Activated B cell treated with CpG ODN at 0.5 μM for 24 hours (primary cell): ENCODE data around the gene TOMT. TPM values are rescaled to one million over a fixed set of nuclear protein-coding genes. Genes with fewer than 3 reads are reported as not detected.
A peak's percentile ranks its signal among the peaks of the same experiment; 100 is the strongest.

Experiments used
- ATAC-seq: fragments of 200-7000 bp; cut with Tn5 transposase; one replicate; pipeline ENCODE4 v1.10.0; 2021; ENCODE audit warnings: low read depth, mild to moderate bottlenecking, moderate library complexity
- CTCF ChIA-PET: fragments of 350-600 bp; sonication (Branson Sonifier 250); formaldehyde crosslinking; loops from one replicate; lab custom pipeline; 2021; ENCODE audit warnings: antibody characterized with exemption; lab: Charles Lee
- POLR2A ChIA-PET: fragments of 350-600 bp; sonication (Branson Sonifier 250); formaldehyde crosslinking; loops from one replicate; lab custom pipeline; 2021; ENCODE audit warnings: antibody characterized with exemption; lab: Charles Lee
- DNase-seq: peaks from one replicate; pipeline ENCODE4 v3.0.0; 2022
- H3K27ac Mint-ChIP-seq: one replicate; pipeline ENCODE4 v1.8.0; 2020; ENCODE audit warnings: mixed read lengths
- H3K27me3 Mint-ChIP-seq: one replicate; pipeline ENCODE4 v1.8.0; 2021; ENCODE audit warnings: mixed read lengths
- H3K36me3 Mint-ChIP-seq: one replicate; pipeline ENCODE4 v1.8.0; 2021; ENCODE audit warnings: low read depth, mixed read lengths
- H3K4me1 Mint-ChIP-seq: one replicate; pipeline ENCODE4 v1.8.0; 2021; ENCODE audit warnings: mixed read lengths
- H3K4me3 Mint-ChIP-seq: one replicate; pipeline ENCODE4 v1.8.0; 2020; ENCODE audit warnings: mild to moderate bottlenecking, mixed read lengths
- H3K9me3 Mint-ChIP-seq: one replicate; pipeline ENCODE4 v1.8.0; 2020; ENCODE audit warnings: mixed read lengths
- intact Hi-C: fragments of 100-400 bp; cut with micrococcal nuclease; formaldehyde crosslinking; loops from one replicate; pipeline ENCODE4 v1.15.1; 2024
- total RNA-seq: library from RNA; stranded (reverse); gene quantifications from 2 replicates; pipeline ENCODE4 v1.2.3, GENCODE V29; 2022
- TF ChIP-seq, protein P1 (sequence below): fragments of 200-600 bp; IDR thresholded peaks from one replicate; pipeline ENCODE4 v1.8.0; 2022; ENCODE audit warnings: antibody characterized with exemption, mild to moderate bottlenecking

TOMT gene
- total RNA-seq, 1 donor from 2014 or later, result not detected

DNA sequence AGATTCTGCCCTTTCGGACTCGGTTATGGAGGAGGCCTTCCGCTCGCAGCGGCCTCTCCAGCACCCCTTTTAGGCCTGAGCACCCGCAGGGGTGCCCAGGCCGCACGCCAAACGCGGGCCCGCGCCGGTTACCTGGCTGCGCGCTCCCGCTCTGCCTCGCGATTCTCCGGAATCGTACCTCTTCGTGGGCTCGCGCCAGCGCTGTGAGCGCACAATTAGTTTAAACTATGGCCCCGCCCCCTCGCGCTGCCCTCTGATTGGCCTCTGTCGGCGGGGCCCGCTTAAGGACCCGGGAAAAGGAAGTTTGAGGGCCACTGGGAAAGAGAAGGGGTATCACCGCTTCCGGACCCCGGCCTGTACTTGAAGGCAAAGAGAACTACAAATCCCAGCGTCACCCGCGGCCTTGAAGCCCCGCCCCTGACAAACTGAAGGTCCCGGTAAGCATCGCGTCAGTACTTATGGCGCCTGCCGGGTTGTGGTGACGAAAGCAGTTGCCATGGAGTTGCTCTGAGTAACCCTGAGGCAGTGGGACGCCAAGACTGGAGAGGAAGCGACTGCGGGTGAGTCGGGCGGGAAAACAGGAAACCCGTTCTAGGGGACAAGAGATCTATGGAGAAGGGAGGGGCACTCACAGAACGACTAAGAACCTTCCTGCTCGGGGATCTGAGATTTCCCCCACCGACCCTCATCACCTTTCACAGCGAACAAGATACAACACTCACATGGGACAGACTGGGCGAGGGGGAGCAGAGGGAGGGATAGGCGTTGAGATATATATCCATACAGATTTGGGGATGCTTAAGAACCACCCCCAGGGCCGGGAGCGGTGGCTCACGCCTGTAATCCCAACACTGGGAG, 25.2 kb upstream of the TOMT start, which contains the start of the genes LRRC51 and NUMA1:
Gene LRRC51 (plus strand): TSS at position 525 of the 858 bp plus-strand sequence. CDS start 8,234 bp downstream, outside the sequence.
Gene NUMA1 (minus strand): TSS at position 217 of the 858 bp plus-strand sequence. CDS start 44,599 bp downstream, outside the sequence.
- H3K36me3 Mint-ChIP-seq, result peaks cover 11% of the 10 kb centered on the region

DNA sequence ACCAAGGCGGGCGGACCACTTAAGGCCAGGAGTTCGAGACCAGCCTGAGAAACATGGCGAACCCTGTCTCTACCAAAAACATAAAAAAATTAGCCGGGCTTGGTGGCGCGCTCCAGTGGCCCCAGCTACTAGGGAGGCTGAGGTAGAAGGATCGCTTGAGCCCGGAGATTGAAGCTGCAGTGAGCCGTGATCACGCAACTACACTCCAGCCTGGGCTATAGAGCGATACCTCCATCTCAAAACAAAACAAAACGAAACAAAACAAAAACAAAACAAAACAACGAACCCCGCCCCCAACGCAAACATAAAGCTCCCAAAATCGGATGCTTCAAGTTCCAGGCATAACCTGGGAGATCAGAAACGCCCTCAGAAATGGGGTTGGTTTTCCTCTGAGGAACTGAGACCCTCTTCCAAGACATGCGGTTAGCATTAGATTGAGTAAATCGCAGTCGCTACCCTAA, 24.5 kb upstream of the TOMT start:
- DNase-seq (no peak), ATAC-seq (no peak)
- TF ChIP-seq, protein P1, sequence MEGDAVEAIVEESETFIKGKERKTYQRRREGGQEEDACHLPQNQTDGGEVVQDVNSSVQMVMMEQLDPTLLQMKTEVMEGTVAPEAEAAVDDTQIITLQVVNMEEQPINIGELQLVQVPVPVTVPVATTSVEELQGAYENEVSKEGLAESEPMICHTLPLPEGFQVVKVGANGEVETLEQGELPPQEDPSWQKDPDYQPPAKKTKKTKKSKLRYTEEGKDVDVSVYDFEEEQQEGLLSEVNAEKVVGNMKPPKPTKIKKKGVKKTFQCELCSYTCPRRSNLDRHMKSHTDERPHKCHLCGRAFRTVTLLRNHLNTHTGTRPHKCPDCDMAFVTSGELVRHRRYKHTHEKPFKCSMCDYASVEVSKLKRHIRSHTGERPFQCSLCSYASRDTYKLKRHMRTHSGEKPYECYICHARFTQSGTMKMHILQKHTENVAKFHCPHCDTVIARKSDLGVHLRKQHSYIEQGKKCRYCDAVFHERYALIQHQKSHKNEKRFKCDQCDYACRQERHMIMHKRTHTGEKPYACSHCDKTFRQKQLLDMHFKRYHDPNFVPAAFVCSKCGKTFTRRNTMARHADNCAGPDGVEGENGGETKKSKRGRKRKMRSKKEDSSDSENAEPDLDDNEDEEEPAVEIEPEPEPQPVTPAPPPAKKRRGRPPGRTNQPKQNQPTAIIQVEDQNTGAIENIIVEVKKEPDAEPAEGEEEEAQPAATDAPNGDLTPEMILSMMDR, result no peak
- H3K27me3 Mint-ChIP-seq, result no peaks in the 10 kb centered on the region
- H3K27ac Mint-ChIP-seq, result peak overlapping the region; percentile 91
- peaks cover 35% of the 10 kb centered on the region for H3K4me1 Mint-ChIP-seq
- ChIA-PET POLR2A (interaction anchor here (0.6 to 2.0 kb wide), 6 partner anchors 21 to 49 kb away, joined by 3 to 13 read pairs (median 4); partner anchors contain the start of genes ANAPC15 and LAMTOR1), CTCF (interaction anchor here (1.2 to 2.0 kb wide), 3 partner anchors 9 to 63 kb away, joined by 4 to 17 read pairs (median 13); no protein-coding TSS in a partner anchor)
- intact Hi-C loops, result loop anchor here (5.0 kb wide), 1 partner anchor 1901 kb away; the partner anchor contains the start of gene UCP2
- peaks cover 11% of the 10 kb centered on the region for H3K36me3 Mint-ChIP-seq
- no peaks in the 10 kb centered on the region for H3K9me3 Mint-ChIP-seq
- H3K4me3 Mint-ChIP-seq, result peak overlapping the region; percentile 95

More for the DNA sequence above, 25.2 kb upstream of the TOMT start, which contains the start of the genes LRRC51 and NUMA1:
- intact Hi-C loops, result loop anchor here (1.0 to 5.0 kb wide), 10 partner anchors 11 to 1902 kb away; partner anchors contain the start of genes ANAPC15, CLPB, LAMTOR1 and UCP2
- POLR2A ChIA-PET, result interaction anchor here (0.7 to 1.1 kb wide), 2 partner anchors 1297 to 1680 kb away, joined by 3 to 4 read pairs; partner anchors contain the start of gene RAB6A
- Mint-ChIP-seq H3K4me3 (peak within 1 kb of the TSS; percentile 95), H3K4me1 (peaks cover 35% of the 10 kb centered on the region), H3K27ac (peak within 1 kb of the TSS; percentile 91), H3K27me3 (no peaks in the 10 kb centered on the region), H3K9me3 (no peaks in the 10 kb centered on the region)
- TF ChIP-seq, protein P1, result no peak
- CTCF ChIA-PET, result no interaction called here
- DNase-seq (peak; percentile 94), ATAC-seq (peak; percentile 90)

DNA sequence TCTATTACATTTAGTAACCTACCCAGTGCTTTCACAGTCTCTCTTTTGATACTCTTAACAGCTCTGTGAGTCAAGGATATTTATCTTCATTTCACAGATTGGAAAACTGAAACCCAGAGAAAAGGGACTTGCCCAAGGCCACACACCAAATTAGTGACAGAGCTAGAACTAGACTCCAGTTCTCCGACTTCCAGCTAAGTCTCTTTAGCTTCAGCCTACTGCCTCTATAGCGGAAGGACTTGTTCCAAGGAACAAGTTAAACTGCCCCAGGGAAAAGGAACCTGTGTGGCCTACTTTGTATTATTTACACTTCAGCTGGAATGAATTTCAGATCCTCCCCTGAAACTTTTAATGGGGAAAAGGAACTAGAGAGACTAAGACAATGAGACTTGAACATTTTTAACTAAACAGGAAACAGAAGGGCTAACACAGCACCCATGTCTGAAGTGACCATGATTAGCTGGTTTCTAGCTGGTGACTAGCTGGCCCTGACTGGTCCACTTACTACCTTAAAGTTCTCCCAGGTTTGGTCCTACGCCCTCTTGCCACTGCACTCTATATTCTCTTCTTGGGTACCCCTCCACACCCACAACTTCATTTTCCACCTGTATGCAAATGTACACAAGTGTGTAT, 23.8 kb upstream of the TOMT start:
- H3K4me1 Mint-ChIP-seq, result peaks cover 34% of the 10 kb centered on the region

DNA sequence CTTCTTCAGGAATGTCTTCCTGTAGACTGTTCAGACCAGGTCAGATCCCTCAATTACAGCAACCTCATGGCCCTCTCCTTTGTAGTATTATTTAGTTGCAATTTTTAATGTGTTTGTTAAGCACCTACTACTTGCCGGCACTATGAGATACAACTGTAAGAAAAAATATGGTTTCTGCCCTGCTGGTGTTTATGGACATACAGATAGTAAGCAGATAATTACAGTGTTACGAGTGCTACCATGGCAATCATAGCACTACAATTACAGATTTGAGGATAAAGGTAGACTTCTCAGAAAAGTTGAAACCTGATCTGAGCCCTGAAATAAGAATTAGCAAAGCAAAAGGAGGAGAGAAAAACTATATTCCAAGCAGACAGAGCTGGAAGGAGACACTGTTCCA, 22.3 kb upstream of the TOMT start:
- H3K4me3 Mint-ChIP-seq, result no peak overlapping the region
- POLR2A ChIA-PET, result no interaction called here
- intact Hi-C loops, result loop anchor here (5.0 kb wide), 1 partner anchor 1899 kb away; the partner anchor contains the start of gene UCP2

More for the DNA sequence above, 23.8 kb upstream of the TOMT start:
- ATAC-seq, result no peak
- CTCF ChIA-PET, result interaction anchor here (1.2 to 2.0 kb wide), 3 partner anchors 9 to 63 kb away, joined by 4 to 17 read pairs (median 13); no protein-coding TSS in a partner anchor
- peak overlapping the region; percentile 59 for H3K27ac Mint-ChIP-seq
- POLR2A ChIA-PET, result interaction anchor here (0.6 to 2.0 kb wide), 8 partner anchors 10 to 50 kb away, joined by 3 to 13 read pairs (median 4); partner anchors contain the start of genes ANAPC15 and LAMTOR1
- H3K27me3 Mint-ChIP-seq, result no peaks in the 10 kb centered on the region
- intact Hi-C loops, result loop anchor here (5.0 kb wide), 1 partner anchor 1900 kb away; the partner anchor contains the start of gene UCP2
- H3K9me3 Mint-ChIP-seq, result no peaks in the 10 kb centered on the region
- H3K4me3 Mint-ChIP-seq, result peak overlapping the region; percentile 95
- no peak for DNase-seq
- TF ChIP-seq, protein P1, result no peak
- H3K36me3 Mint-ChIP-seq, result peaks cover 11% of the 10 kb centered on the region

More for the DNA sequence above, 22.3 kb upstream of the TOMT start:
- no peak overlapping the region for H3K27ac Mint-ChIP-seq
- ATAC-seq (no peak), DNase-seq (no peak)
- no peaks in the 10 kb centered on the region for H3K9me3 Mint-ChIP-seq
- peaks cover 28% of the 10 kb centered on the region for H3K4me1 Mint-ChIP-seq
- TF ChIP-seq, protein P1, result no peak
- peaks cover 17% of the 10 kb centered on the region for H3K36me3 Mint-ChIP-seq
- CTCF ChIA-PET, result no interaction called here
- H3K27me3 Mint-ChIP-seq, result no peaks in the 10 kb centered on the region
